Spleen (tissue), 11 donors: ENCODE results near the gene SAP30BP. TPM values are rescaled to one million over a fixed set of nuclear protein-coding genes. Genes with fewer than 3 reads are reported as not detected.

Source experiments
- DNase-seq: peaks from one replicate; pipeline ENCODE4 v3.0.0-alpha.2; 2020
- H3K27ac ChIP-seq, 8 donors: fragments of 200-600 bp; sonication (generic) in 7 of 8; 1 replicate in 4 of 8; 2 replicates in 4 of 8; pipeline versions ENCODE4 v1.5.0 to v1.8.0; 2016 to 2021; ENCODE audit warnings: inconsistent platforms in 4 of 8, mild to moderate bottlenecking in 4 of 8, moderate library complexity in 1 of 8
- H3K27me3 ChIP-seq, 7 donors: fragments of 200-600 bp; sonication (generic) in 6 of 7; replicated peaks in 1 of 7; 1 replicate in 4 of 7; 2 replicates in 3 of 7; pipeline versions ENCODE4 v1.5.0 to v1.8.0; 2016 to 2021; ENCODE audit warnings: inconsistent platforms in 3 of 7, mild to moderate bottlenecking in 1 of 7
- H3K36me3 ChIP-seq, 6 donors: fragments of 200-600 bp; sonication (generic) in 5 of 6; 1 replicate in 4 of 6; 2 replicates in 2 of 6; pipeline versions ENCODE4 v1.5.0 to v1.8.0; 2016 to 2021; ENCODE audit warnings: inconsistent platforms in 2 of 6
- H3K4me1 ChIP-seq, 6 donors: fragments of 200-600 bp; sonication (generic) in 5 of 6; 1 replicate in 3 of 6; 2 replicates in 3 of 6; pipeline versions ENCODE4 v1.5.0 to v1.8.0; 2016 to 2021; ENCODE audit warnings: inconsistent platforms in 3 of 6
- H3K4me3 ChIP-seq, 8 donors: fragments of 200-600 bp; sonication (generic) in 7 of 8; 1 replicate in 4 of 8; 2 replicates in 4 of 8; pipeline versions ENCODE4 v1.5.0 to v1.8.0; 2016 to 2021; ENCODE audit warnings: inconsistent platforms in 4 of 8, mild to moderate bottlenecking in 4 of 8, moderate library complexity in 2 of 8
- H3K9me3 ChIP-seq, 8 donors: fragments of 200-600 bp; sonication (generic) in 7 of 8; 1 replicate in 4 of 8; 2 replicates in 4 of 8; pipeline versions ENCODE4 v1.5.0 to v1.8.0; 2016 to 2021; ENCODE audit warnings: inconsistent platforms in 4 of 8
- POLR2A ChIP-seq, 3 donors: fragments of 450-650 bp; IDR thresholded peaks; one replicate each; pipeline ENCODE4 v1.5.1; 2017; ENCODE audit warnings: antibody characterized with exemption in 3 of 3, mild to moderate bottlenecking in 1 of 3
- POLR2AphosphoS5 ChIP-seq, 3 donors: sonication (generic); formaldehyde crosslinking; IDR thresholded peaks; one replicate each; pipeline ENCODE4 v1.5.1; 2017; ENCODE audit warnings: antibody characterized with exemption in 3 of 3
- WGBS, 5 donors: extraction: QIAGEN DNeasy Blood & Tissue Kit in 3 of 5; methylation state at CpG; one replicate each; pipeline versions ENCODE4 v1.1.5 to v1.1.7; 2013 to 2018; 5-methylcytosine and 5-hydroxymethylcytosine counted together
- intact Hi-C: fragments of 100-400 bp; cut with DNase I; formaldehyde crosslinking; loops from one replicate; pipeline ENCODE4 v1.15.0; 2023; ENCODE audit warnings: low total_unique reads
- polyA plus RNA-seq, 3 donors: library from polyadenylated mRNA; stranded (reverse); fragments of 200-250 nt; gene quantifications; one replicate each; pipeline ENCODE4 v1.2.1, GENCODE V29; 2013
- total RNA-seq, 7 donors: library from RNA; depleted of rRNA in 3 of 7; stranded (reverse); fragments of >200 nt in 3 of 7; fragmentation: NEBNext Ultra II Directional in 4 of 7; extraction: Animal tissue kit (Norgen Biotek cat#: 25700) in 4 of 7; gene quantifications; one replicate each; pipeline versions ENCODE4 v1.1.0 to v1.2.1, GENCODE V29; 2016 to 2021
- TF ChIP-seq, protein P1 (sequence below), 11 experiments: fragments of 200-600 bp in 7 of 11; fragments of 450-650 bp in 4 of 11; sonication (generic) in 4 of 11; IDR thresholded peaks in 8 of 11; conservative IDR thresholded peaks in 3 of 11; 1 replicate in 7 of 11; 2 replicates in 4 of 11; pipeline versions ENCODE4 v1.4.0 to v1.8.0; 2016 to 2021; ENCODE audit warnings: antibody characterized with exemption in 11 of 11, inconsistent platforms in 4 of 11, mild to moderate bottlenecking in 1 of 11
- donor health status: healthy with polysubstance abuse.
- donor health status: DM: no; HTN: no; CAD: no; lungs with moderate emphysema.
- donor health status: DM: no; HTN: no; CAD: no.
- donor health status: Bipolar disorder and iron deficiency.
- donor health status: healthy.
- donor health status: DM: no; HTN: no; CAD: no.
- donor health status: DM: yes; HTN: yes; CAD: no.

The SAP30BP gene
- total and polyA plus RNA-seq, 10 donors, result 53.8 to 110 (median 75.4) TPM

DNA sequence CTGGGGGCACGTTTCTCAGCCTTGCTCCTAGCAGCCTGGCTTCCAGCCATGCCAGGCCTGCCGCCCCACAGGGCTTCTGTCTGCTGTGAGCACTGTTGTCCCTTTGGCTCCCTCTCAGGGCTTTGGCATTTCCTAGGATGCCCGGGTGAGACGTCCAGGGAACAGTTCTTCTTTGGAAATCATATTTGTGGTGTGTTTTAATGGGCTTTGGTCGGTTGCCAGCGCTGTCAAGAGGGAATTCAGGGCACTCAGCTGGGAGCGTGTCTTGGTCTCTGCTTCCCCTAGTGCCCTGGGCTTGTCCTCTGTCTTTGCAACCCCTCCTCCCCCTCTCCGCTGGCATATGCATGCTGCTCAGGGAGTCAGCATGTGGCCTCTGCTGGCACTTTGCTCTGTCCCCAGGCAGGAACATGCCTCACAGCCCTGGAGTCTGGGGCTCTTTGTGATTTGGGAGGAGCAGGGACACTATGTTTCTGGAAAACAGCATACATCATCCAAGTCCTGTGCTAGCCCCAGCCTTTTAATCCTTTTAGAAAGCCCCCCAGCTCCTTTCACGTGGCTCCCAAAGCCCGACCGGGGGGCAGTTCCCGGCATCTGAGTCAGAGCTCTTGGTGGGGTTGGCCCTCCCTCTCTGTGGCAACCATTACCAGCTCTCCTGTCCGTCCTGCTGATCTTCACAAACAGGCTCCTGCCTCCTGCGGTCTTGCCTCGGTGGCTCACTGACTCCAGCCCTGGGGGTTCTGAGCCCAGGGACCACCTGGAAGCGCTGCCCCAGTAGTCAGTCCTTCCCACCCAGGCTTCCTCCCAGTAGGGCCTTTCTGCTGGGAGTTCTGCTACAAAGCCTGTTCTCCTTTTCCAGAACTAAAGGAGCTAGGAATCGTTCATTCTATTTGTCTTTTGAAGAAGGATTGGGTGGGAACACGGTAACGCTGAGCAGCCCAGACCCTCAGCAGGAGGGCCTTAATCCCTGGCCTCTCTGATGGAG lies 26.7 kb downstream of the SAP30BP start:
- peaks cover 17 to 87% (median 54%) of the 10 kb centered on the region in 6 donors for H3K4me1 ChIP-seq

GRCh38 chr17:75694536-75694935 lies 27.4 kb downstream of the SAP30BP start:
- peaks cover 0 to 94% (median 50%) of the 10 kb centered on the region in 6 donors for H3K36me3 ChIP-seq
- H3K27me3 ChIP-seq, result no peaks in the 10 kb centered on the region
- TF ChIP-seq POLR2AphosphoS5 (IDR thresholded peaks at IDR 0.05), result peak in 1 of 3 donors; percentile 30
- TF ChIP-seq POLR2A (IDR thresholded peaks at IDR 0.05), result no peak
- H3K9me3 ChIP-seq, result no peaks in the 10 kb centered on the region
- H3K4me1 ChIP-seq, result peaks cover 9 to 87% (median 53%) of the 10 kb centered on the region in 6 donors
- peak overlapping the region in 7 of 8 donors; percentile 0 to 82 (median 74) for H3K27ac ChIP-seq
- no peak overlapping the region for H3K4me3 ChIP-seq
- peak; percentile 31 for DNase-seq
- 79 to 86% (median 81%) methylated on average over 14 of the region's 14 CpGs for WGBS, 5 donors
- intact Hi-C loops, result no loop called here

More for the DNA sequence above, 26.7 kb downstream of the SAP30BP start:
- Histone ChIP-seq H3K9me3 (no peaks in the 10 kb centered on the region), H3K36me3 (peaks cover 0 to 86% (median 48%) of the 10 kb centered on the region in 6 donors), H3K4me3 (no peak overlapping the region), H3K27ac (peak overlapping the region in 7 of 8 donors; percentile 0 to 82 (median 74)), H3K27me3 (no peaks in the 10 kb centered on the region)
- TF ChIP-seq POLR2AphosphoS5 (IDR thresholded peaks at IDR 0.05) (peak; percentile 50 to 73 (median 71)), POLR2A (IDR thresholded peaks at IDR 0.05) (no peak)
- peak; percentile 65 for DNase-seq
- intact Hi-C loops, result no loop called here
- 78 to 88% (median 78%) methylated on average over 18 to 19 of the region's 19 CpGs for WGBS, 5 donors

- DNase-seq, result no peak
- Histone ChIP-seq H3K36me3 (peaks cover 0 to 100% (median 56%) of the 10 kb centered on the region in 6 donors), H3K27me3 (no peaks in the 10 kb centered on the region), H3K27ac (peak overlapping the region in 3 of 8 donors; percentile 74 to 82 (median 81)), H3K9me3 (no peaks in the 10 kb centered on the region), H3K4me3 (no peak overlapping the region), H3K4me1 (peaks cover 2 to 87% (median 51%) of the 10 kb centered on the region in 6 donors)
- intact Hi-C loops, result no loop called here
- TF ChIP-seq POLR2A (IDR thresholded peaks at IDR 0.05) (no peak), POLR2AphosphoS5 (IDR thresholded peaks at IDR 0.05) (no peak)
- TF ChIP-seq, protein P1, sequence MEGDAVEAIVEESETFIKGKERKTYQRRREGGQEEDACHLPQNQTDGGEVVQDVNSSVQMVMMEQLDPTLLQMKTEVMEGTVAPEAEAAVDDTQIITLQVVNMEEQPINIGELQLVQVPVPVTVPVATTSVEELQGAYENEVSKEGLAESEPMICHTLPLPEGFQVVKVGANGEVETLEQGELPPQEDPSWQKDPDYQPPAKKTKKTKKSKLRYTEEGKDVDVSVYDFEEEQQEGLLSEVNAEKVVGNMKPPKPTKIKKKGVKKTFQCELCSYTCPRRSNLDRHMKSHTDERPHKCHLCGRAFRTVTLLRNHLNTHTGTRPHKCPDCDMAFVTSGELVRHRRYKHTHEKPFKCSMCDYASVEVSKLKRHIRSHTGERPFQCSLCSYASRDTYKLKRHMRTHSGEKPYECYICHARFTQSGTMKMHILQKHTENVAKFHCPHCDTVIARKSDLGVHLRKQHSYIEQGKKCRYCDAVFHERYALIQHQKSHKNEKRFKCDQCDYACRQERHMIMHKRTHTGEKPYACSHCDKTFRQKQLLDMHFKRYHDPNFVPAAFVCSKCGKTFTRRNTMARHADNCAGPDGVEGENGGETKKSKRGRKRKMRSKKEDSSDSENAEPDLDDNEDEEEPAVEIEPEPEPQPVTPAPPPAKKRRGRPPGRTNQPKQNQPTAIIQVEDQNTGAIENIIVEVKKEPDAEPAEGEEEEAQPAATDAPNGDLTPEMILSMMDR (IDR thresholded peaks at IDR 0.05 in 8 of 11, conservative IDR thresholded peaks at IDR 0.05 in 3 of 11), result no peak
- WGBS, 5 donors, result 85 to 91% (median 87%) methylated on average over 7 of the region's 7 CpGs
These were observed 28.1 kb downstream of the SAP30BP start for GRCh38 chr17:75695141-75695829.

GRCh38 chr17:75695830-75696271 lies 28.7 kb downstream of the SAP30BP start:
- Histone ChIP-seq H3K27ac (no peak overlapping the region), H3K36me3 (peaks cover 0 to 100% (median 62%) of the 10 kb centered on the region in 6 donors), H3K4me3 (no peak overlapping the region), H3K9me3 (no peaks in the 10 kb centered on the region), H3K27me3 (no peaks in the 10 kb centered on the region), H3K4me1 (peaks cover 0 to 82% (median 46%) of the 10 kb centered on the region in 6 donors)
- no peak for DNase-seq
- intact Hi-C loops, result no loop called here
- 93 to 100% (median 98%) methylated on average over 10 to 12 of the region's 12 CpGs for WGBS, 5 donors
- TF ChIP-seq, protein P1 (IDR thresholded peaks at IDR 0.05 in 8 of 11, conservative IDR thresholded peaks at IDR 0.05 in 3 of 11), result no peak
- TF ChIP-seq POLR2AphosphoS5 (IDR thresholded peaks at IDR 0.05), result peak in 1 of 3 donors; percentile 32
